IMR-90 (cell line): ENCODE results near the gene IRAK1. TPM values are rescaled to one million over a fixed set of nuclear protein-coding genes. Genes with fewer than 3 reads are reported as not detected.

Experiments
- ATAC-seq: fragments of 200-7000 bp; cut with Tn5 transposase; 2 replicates; pipeline ENCODE4 v1.9.1; 2020; ENCODE audit warnings: low read depth, mild to moderate bottlenecking, moderate library complexity
- BruUV-seq: library from RNA; stranded (reverse); fragments of 400-500 nt; replicated peaks from 2 replicates; lab custom pipeline; 2021; lab: Mats Ljungman, UMichigan
- CTCF ChIA-PET: fragments of 300-600 bp; formaldehyde crosslinking; extraction: SDS; loops from one replicate; lab custom pipeline; 2021; ENCODE audit warnings: antibody characterized with exemption; lab: Yijun Ruan, JAX
- POLR2A ChIA-PET: fragments of 300-600 bp; sonication (Branson Sonifier 250); formaldehyde crosslinking; loops from one replicate; lab custom pipeline; 2022; ENCODE audit warnings: antibody characterized with exemption; ENCODE audit not compliant: unreplicated experiment; lab: Charles Lee
- DNase-seq: peaks from one replicate; pipeline ENCODE4 v3.0.0; 2013
- H2AFZ ChIP-seq: replicated peaks from 2 replicates; pipeline ENCODE3; 2013; ENCODE audit warnings: low read length, mild to moderate bottlenecking; ENCODE audit not compliant: poor library complexity
- H2AK5ac ChIP-seq: 2 replicates; pipeline ENCODE4 v1.6.1; 2013; ENCODE audit warnings: low read depth, low read length, inconsistent platforms
- H2AK9ac ChIP-seq: replicated peaks from 2 replicates; pipeline ENCODE3; 2013; ENCODE audit warnings: mild to moderate bottlenecking, low read depth, low read length, moderate library complexity; ENCODE audit not compliant: poor library complexity
- H2BK120ac ChIP-seq: 2 replicates; pipeline ENCODE4 v1.6.1; 2013; ENCODE audit warnings: low read depth, low read length, inconsistent platforms
- H2BK15ac ChIP-seq: 3 replicates; pipeline ENCODE4 v1.6.1; 2013; ENCODE audit warnings: low read depth, low read length, inconsistent platforms
- H2BK20ac ChIP-seq: 2 replicates; pipeline ENCODE4 v1.6.1; 2013; ENCODE audit warnings: low read depth, mild to moderate bottlenecking, inconsistent platforms, low read length, moderate library complexity
- H2BK5ac ChIP-seq: 2 replicates; pipeline ENCODE4 v1.6.1; 2013; ENCODE audit warnings: mild to moderate bottlenecking, low read depth, low read length, inconsistent platforms; ENCODE audit not compliant: poor library complexity, severe bottlenecking
- H3K14ac ChIP-seq: replicated peaks from 2 replicates; pipeline ENCODE4 v1.6.1; 2013; ENCODE audit warnings: low read depth, low read length, inconsistent platforms
- H3K18ac ChIP-seq: 2 replicates; pipeline ENCODE4 v1.6.1; 2013; ENCODE audit warnings: low read depth, low read length, control low read depth
- H3K23ac ChIP-seq: 2 replicates; pipeline ENCODE4 v1.6.1; 2013; ENCODE audit warnings: low read depth, low read length, inconsistent platforms
- H3K27ac ChIP-seq: 2 replicates; pipeline ENCODE4 v1.5.1; 2013; ENCODE audit warnings: mild to moderate bottlenecking, control low read depth, low read length; ENCODE audit not compliant: insufficient read depth
- H3K27me3 ChIP-seq: 2 replicates; pipeline ENCODE4 v1.6.1; 2013; ENCODE audit warnings: low read length; ENCODE audit not compliant: control insufficient read depth, insufficient read depth
- H3K36me3 ChIP-seq: 2 replicates; pipeline ENCODE4 v1.6.1; 2013; ENCODE audit warnings: low read length, mixed read lengths; ENCODE audit not compliant: control insufficient read depth, insufficient read depth
- H3K4ac ChIP-seq: 2 replicates; pipeline ENCODE4 v1.6.1; 2013; ENCODE audit warnings: low read depth, low read length, inconsistent platforms
- H3K4me1 ChIP-seq: 2 replicates; pipeline ENCODE4 v1.6.1; 2013; ENCODE audit warnings: low read length, mixed read lengths; ENCODE audit not compliant: control insufficient read depth, insufficient read depth
- H3K4me2 ChIP-seq: 2 replicates; pipeline ENCODE4 v1.6.1; 2013; ENCODE audit warnings: low read depth, mild to moderate bottlenecking, control low read depth, low read length, moderate library complexity
- H3K4me3 ChIP-seq: 2 replicates; pipeline ENCODE4 v1.5.1; 2013; ENCODE audit warnings: low read depth, mild to moderate bottlenecking, control low read depth, low read length, moderate library complexity; ENCODE audit not compliant: insufficient read depth
- H3K56ac ChIP-seq: 2 replicates; pipeline ENCODE4 v1.6.1; 2013; ENCODE audit warnings: low read length, inconsistent platforms; ENCODE audit not compliant: insufficient read depth; ENCODE audit errors: extremely low read depth
- H3K79me1 ChIP-seq, 2 experiments: 2 replicates each; pipeline ENCODE4 v1.6.1; 2013; ENCODE audit warnings: low read length in 2 of 2, inconsistent platforms in 1 of 2, low read depth in 1 of 2
- H3K9ac ChIP-seq: 2 replicates; pipeline ENCODE4 v1.6.1; 2013; ENCODE audit warnings: low read depth, low read length, control low read depth
- H3K9me1 ChIP-seq: 2 replicates; pipeline ENCODE4 v1.6.1; 2013; ENCODE audit warnings: low read length, inconsistent platforms; ENCODE audit not compliant: insufficient read depth
- H3K9me3 ChIP-seq: 2 replicates; pipeline ENCODE4 v1.6.1; 2013; ENCODE audit warnings: low read length; ENCODE audit not compliant: control insufficient read depth, insufficient read depth
- H4K20me1 ChIP-seq: 2 replicates; pipeline ENCODE4 v1.6.1; 2013; ENCODE audit warnings: low read length, inconsistent platforms; ENCODE audit not compliant: insufficient read depth
- H4K5ac ChIP-seq: 2 replicates; pipeline ENCODE4 v1.6.1; 2013; ENCODE audit warnings: mild to moderate bottlenecking, low read depth, low read length, control low read depth
- H4K8ac ChIP-seq, 2 experiments: 2 replicates each; pipeline ENCODE4 v1.6.1; 2013; ENCODE audit warnings: low read depth in 2 of 2, low read length in 2 of 2, control low read depth in 1 of 2, inconsistent platforms in 1 of 2
- H4K91ac ChIP-seq: 2 replicates; pipeline ENCODE4 v1.6.1; 2013; ENCODE audit warnings: low read depth, low read length, inconsistent platforms; ENCODE audit not compliant: insufficient read depth
- BHLHE40 ChIP-seq: fragments of 150-350 bp; IDR thresholded peaks from 2 replicates; pipeline ENCODE4 v1.6.1; 2016; ENCODE audit warnings: mild to moderate bottlenecking, low read depth, low read length
- CHD1 ChIP-seq: IDR thresholded peaks from 2 replicates; pipeline ENCODE4 v1.6.1; 2012; ENCODE audit warnings: low read depth, low read length, improper control_type of control experiment
- FOS ChIP-seq: fragments of 150-350 bp; IDR thresholded peaks from 2 replicates; pipeline ENCODE4 v1.6.1; 2016; ENCODE audit warnings: low read depth, low read length
- MAZ ChIP-seq: IDR thresholded peaks from 2 replicates; pipeline ENCODE4 v1.6.1; 2012; ENCODE audit warnings: low read depth, mild to moderate bottlenecking, low read length, improper control_type of control experiment, moderate library complexity, borderline replicate concordance
- MXI1 ChIP-seq: IDR thresholded peaks from 2 replicates; pipeline ENCODE4 v1.6.1; 2012; ENCODE audit warnings: low read depth, mild to moderate bottlenecking, low read length, moderate library complexity, borderline replicate concordance
- POLR2A ChIP-seq: IDR thresholded peaks from 2 replicates; pipeline ENCODE4 v1.6.1; 2012; ENCODE audit warnings: mild to moderate bottlenecking, low read depth, low read length
- RFX5 ChIP-seq: IDR thresholded peaks from 2 replicates; pipeline ENCODE4 v1.8.0; 2012; ENCODE audit warnings: low read depth, mild to moderate bottlenecking, low read length, moderate library complexity
- WGBS, 2 experiments: methylation state at CpG; one replicate each; pipeline versions ENCODE4 v1.1.5 to v1.1.7; 2013; ENCODE audit warnings: missing lambda C conversion rate in 2 of 2; ENCODE audit not compliant: insufficient read length in 1 of 2; ENCODE audit errors: extremely low coverage in 2 of 2; 5-methylcytosine and 5-hydroxymethylcytosine counted together
- dilution Hi-C: fragments of 300-500 bp; cut with HindIII; formaldehyde crosslinking; loops from one replicate; pipeline ENCODE4 v1.14.3; 2018; ENCODE audit warnings: low sequenced_read_pairs; ENCODE audit not compliant: unreplicated experiment
- in situ Hi-C: fragments of 300-500 bp; cut with MboI; formaldehyde crosslinking; loops from 3 replicates; pipeline ENCODE4 v1.14.3; 2019; ENCODE audit warnings: low sequenced_read_pairs, inconsistent platforms, mixed read lengths
- intact Hi-C: fragments of 100-400 bp; cut with micrococcal nuclease; formaldehyde crosslinking; loops from 2 replicates; pipeline ENCODE4 v1.10.0; 2022
- polyA plus RNA-seq, 3 experiments: library from polyadenylated mRNA; depleted of rRNA; stranded (reverse); fragments of >200 nt; gene quantifications; 2 replicates each; pipeline ENCODE4 v1.2.3, GENCODE V29; 2012; ENCODE audit warnings: low replicate concordance in 1 of 3
- total RNA-seq: library from RNA; depleted of rRNA; stranded (reverse); fragments of >200 nt; gene quantifications from 2 replicates; pipeline ENCODE4 v1.2.3, GENCODE V29; 2012

IRAK1 gene
- total and polyA plus RNA-seq, 2 of the 4 experiments (the other 2 are of a cell fraction): 33.3 to 50.2 TPM

DNA sequence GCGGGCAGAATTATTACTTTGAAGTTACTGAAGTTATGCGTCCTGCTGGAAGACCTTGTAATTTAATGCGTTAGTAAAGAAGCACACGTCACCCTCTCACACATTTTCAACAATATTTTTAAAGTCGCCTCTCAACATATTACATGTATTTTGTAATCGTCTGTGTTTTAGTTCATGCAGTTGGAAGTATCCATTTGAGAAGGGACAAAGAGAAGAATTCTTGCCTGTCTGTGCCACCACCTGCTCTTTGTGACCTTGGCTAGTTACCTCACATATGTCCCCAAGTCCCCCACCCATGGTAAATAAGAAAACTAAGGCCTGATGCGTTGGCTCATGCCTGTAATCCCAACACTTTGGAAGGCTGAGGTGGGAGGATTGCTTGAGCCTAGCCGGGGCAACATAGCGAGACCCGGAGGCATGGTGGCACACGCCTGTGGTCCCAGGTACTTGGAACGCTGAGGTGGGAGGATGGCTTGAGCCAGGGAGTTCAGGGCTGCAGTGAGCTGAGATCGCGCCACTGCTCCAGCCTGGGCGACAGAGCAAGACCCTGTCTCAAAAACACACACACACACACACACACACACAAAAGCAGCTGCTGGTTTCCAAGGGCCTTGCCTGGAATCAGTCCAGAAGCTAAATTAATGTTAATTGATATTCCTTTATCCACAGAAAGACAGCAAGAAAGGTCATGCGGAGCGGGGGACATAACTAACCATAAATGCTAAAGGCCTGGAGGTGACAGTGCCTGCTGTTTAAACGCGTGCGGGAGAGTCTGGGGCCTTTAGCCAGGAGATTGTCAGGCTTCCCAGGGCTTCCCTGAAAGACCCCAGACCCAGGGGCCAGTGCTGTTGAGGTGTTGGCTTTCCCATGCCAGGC, 46.3 kb downstream of the IRAK1 start (continued):
- TF ChIP-seq RFX5 (no peak), CHD1 (no peak), FOS (no peak)

DNA sequence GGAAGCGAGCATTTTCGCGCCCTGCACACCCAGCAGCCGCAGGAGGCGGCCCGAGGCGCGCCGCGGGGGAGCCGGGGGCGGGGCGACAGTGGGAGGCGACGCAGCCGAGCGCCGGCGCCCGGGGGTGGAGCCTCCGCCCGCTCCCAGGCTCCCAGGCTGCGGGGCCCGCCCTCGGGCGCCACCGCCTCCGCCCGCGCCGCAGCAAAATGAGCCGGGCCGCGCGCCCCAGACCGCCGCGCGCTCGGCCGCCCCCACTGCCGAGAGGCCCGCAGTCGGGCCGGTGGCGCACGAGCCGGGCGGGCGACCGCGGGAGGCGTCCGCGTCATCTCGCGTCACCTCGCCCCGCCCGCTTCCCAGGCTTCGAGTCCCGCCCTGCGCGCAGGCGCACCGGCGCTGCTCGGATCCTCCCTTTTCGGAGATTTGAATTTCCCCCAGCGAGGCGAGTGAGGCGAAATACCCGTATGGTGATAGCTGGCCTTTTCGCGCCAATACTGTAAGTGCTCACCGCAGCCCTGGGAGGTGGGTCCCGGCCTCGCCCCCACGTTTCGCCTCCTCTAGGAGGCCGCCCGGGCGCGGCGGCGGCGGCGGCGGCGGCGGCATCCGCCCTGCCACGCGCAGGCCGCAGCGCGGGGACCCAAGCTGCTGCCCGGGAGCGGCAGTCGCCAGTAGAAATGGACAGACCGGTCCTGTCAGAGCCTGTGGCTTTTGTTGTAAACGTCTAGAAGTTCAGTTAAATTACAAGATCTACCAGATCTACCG, 47.2 kb downstream of the IRAK1 start, which contains the start of gene TMEM187:
Gene TMEM187, plus strand, starts transcription at position 387 of the 759 bp plus-strand sequence. CDS start 9,309 bp downstream, outside the sequence.
- H3K9me3 ChIP-seq: no peaks in the 10 kb centered on the region
- intact Hi-C loops: no loop called here

More for the DNA sequence above, 47.2 kb downstream of the IRAK1 start, which contains the start of gene TMEM187:
- peak within 1 kb of the TSS; percentile 100 for H3K14ac ChIP-seq
- peaks cover 14% of the 10 kb centered on the region for H3K4me1 ChIP-seq
- dilution Hi-C loops: no loop called here
- DNase-seq: peak; percentile 84
- no peaks in the 10 kb centered on the region for H3K36me3 ChIP-seq
- peak within 1 kb of the TSS; percentile 98 for H3K4me2 ChIP-seq
- no peak within 1 kb of the TSS; the same call in 1 of the 2 replicates for H2BK20ac ChIP-seq
- H3K4me3 ChIP-seq: peak within 1 kb of the TSS; percentile 96
- H3K27me3 ChIP-seq: no peaks in the 10 kb centered on the region
- peak within 1 kb of the TSS; percentile 99 for H3K9ac ChIP-seq
- POLR2A ChIA-PET: interaction anchor here (0.8 kb wide), 1 partner anchor 68 kb away, joined by 5 read pairs; no protein-coding TSS in a partner anchor
- H3K4ac ChIP-seq: peak within 1 kb of the TSS; percentile 99
- peaks cover 14 to 27% of the 10 kb centered on the region in 2 experiments; a peak in 2 of 4 replicates for H3K79me1 ChIP-seq
- peak within 1 kb of the TSS; percentile 83; the same call in 2 of the 3 replicates for H2BK15ac ChIP-seq
- H3K27ac ChIP-seq: peak within 1 kb of the TSS; percentile 100
- CTCF ChIA-PET: no interaction called here
- peak within 1 kb of the TSS; percentile 100 for H2AK5ac ChIP-seq
- H4K5ac ChIP-seq: peak within 1 kb of the TSS; percentile 96
- peak within 1 kb of the TSS; percentile 99 for H2BK5ac ChIP-seq
- peaks cover 33% of the 10 kb centered on the region for H4K20me1 ChIP-seq
- 17% methylated on average over 46 of the region's 103 CpGs; no CpG with 5 or more reads in 1 of the 2 experiments for WGBS, 2 experiments
- peak within 1 kb of the TSS; percentile 95 to 99 for H4K8ac ChIP-seq
- TF ChIP-seq MXI1: no peak
- peak; percentile 83 for TF ChIP-seq BHLHE40
- TF ChIP-seq MAZ: peak; percentile 14; the same call in 1 of the 2 replicates
- TF ChIP-seq POLR2A: peak; percentile 45
- peaks cover 3% of the 10 kb centered on the region; the same call in 1 of the 2 replicates for H3K9me1 ChIP-seq
- H4K91ac ChIP-seq: peak within 1 kb of the TSS; percentile 100
- H3K56ac ChIP-seq: peak within 1 kb of the TSS; percentile 99
- peak within 1 kb of the TSS; percentile 93 for H3K18ac ChIP-seq
- peak; percentile 69 for ATAC-seq
- peak within 1 kb of the TSS; percentile 99 for H2AFZ ChIP-seq
- peak within 1 kb of the TSS; percentile 93 for H2BK120ac ChIP-seq
- H3K23ac ChIP-seq: peak within 1 kb of the TSS; percentile 99
- BruUV-seq: no TSS peak
- in situ Hi-C loops: no loop called here
- H2AK9ac ChIP-seq: peak within 1 kb of the TSS; percentile 100
